HL-60 (cell line): ENCODE measurements around the gene KIAA1671.

Experiments
- DNase-seq, 2 experiments: peaks; one replicate each; pipeline ENCODE4 v3.0.0-alpha.2; 2010 to 2020; ENCODE audit warnings: low read depth in 1 of 2, low spot score in 1 of 2
- H3K27ac ChIP-seq: fragments of 250-450 bp; sonication (Bioruptor Pico); replicated peaks from 2 replicates; pipeline ENCODE4 v1.5.1; 2020; ENCODE audit warnings: mild to moderate bottlenecking, moderate library complexity
- H3K27me3 ChIP-seq: fragments of 250-450 bp; sonication (Bioruptor Pico); 2 replicates; pipeline ENCODE4 v1.5.1; 2021; ENCODE audit warnings: mild to moderate bottlenecking, moderate library complexity; ENCODE audit not compliant: insufficient read depth, poor library complexity, severe bottlenecking
- H3K4me3 ChIP-seq: replicated peaks from 2 replicates; pipeline ENCODE4 v1.5.1; 2011; ENCODE audit warnings: mild to moderate bottlenecking, control low read depth, low read length; ENCODE audit not compliant: insufficient read depth
- GABPA ChIP-seq: IDR thresholded peaks from 2 replicates; pipeline ENCODE4 v1.6.1; 2012; ENCODE audit warnings: low read depth
- POLR2AphosphoS5 ChIP-seq: IDR thresholded peaks from 2 replicates; pipeline ENCODE4 v1.6.1; 2012; ENCODE audit warnings: low read depth
- SPI1 ChIP-seq: IDR thresholded peaks from 2 replicates; pipeline ENCODE4 v1.6.1; 2012; ENCODE audit warnings: low read depth, mild to moderate bottlenecking, borderline replicate concordance
- TF ChIP-seq, protein P1 (sequence below): IDR thresholded peaks from one replicate; pipeline ENCODE4 v1.5.1; 2011; ENCODE audit warnings: low read length, control low read depth, inconsistent platforms; ENCODE audit not compliant: insufficient read depth
- TF ChIP-seq, protein P2 (sequence below): IDR thresholded peaks from 2 replicates; pipeline ENCODE4 v1.6.1; 2012; ENCODE audit warnings: low read depth; ENCODE audit not compliant: insufficient replicate concordance

Gene KIAA1671

DNA sequence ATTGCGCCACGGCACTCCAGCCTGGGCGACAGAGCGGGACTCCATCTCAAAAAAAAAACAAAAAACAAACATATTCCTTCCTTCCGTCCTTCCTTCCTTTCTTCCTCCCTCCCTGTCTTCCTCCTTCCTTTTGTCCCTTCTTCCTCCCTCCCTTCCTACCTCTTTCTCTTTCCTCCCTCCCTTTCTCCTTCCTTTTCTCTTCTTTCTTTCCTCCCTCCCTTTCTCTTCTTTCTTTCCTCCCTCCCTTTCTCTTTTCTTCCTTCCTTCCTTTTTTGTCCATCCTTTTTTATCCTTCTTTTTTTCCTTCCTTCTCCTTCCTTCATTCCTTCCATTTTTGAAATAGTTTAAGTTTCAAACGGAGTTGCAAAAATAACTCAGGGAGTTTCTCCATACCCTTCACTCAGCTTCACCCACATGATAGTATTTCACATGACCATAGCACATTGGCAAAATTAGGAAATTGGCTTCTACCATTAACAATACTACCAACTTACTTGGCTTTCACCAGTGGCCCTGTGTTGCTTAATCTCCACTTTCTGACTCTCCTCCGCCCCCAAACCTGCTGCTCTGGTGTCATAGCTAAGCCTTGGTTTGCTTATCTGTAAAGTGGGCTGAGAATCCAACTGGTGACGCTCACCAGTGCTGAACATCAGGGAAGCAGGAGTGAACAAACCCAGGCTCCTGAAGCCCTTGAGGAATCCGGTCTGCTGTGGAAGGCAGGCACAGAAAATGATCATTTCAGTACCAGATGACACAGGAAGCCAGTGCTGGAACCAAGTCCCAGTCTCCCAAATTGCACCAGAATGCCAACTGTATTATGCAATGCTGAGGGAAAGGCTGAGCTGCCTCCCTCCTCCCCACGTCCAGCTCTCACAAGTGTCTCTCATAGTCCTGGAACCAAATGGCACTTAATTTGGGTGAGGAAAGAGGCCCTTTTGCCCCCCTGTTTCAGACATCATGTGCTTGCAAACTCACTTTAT lies 229.9 kb downstream of the KIAA1671 start:
- no peak overlapping the region for H3K4me3 ChIP-seq
- H3K27ac ChIP-seq, result no peak overlapping the region
- TF ChIP-seq, protein P1, sequence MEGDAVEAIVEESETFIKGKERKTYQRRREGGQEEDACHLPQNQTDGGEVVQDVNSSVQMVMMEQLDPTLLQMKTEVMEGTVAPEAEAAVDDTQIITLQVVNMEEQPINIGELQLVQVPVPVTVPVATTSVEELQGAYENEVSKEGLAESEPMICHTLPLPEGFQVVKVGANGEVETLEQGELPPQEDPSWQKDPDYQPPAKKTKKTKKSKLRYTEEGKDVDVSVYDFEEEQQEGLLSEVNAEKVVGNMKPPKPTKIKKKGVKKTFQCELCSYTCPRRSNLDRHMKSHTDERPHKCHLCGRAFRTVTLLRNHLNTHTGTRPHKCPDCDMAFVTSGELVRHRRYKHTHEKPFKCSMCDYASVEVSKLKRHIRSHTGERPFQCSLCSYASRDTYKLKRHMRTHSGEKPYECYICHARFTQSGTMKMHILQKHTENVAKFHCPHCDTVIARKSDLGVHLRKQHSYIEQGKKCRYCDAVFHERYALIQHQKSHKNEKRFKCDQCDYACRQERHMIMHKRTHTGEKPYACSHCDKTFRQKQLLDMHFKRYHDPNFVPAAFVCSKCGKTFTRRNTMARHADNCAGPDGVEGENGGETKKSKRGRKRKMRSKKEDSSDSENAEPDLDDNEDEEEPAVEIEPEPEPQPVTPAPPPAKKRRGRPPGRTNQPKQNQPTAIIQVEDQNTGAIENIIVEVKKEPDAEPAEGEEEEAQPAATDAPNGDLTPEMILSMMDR, result no peak
- TF ChIP-seq SPI1 (no peak), POLR2AphosphoS5 (no peak), GABPA (no peak)
- TF ChIP-seq, protein P2, sequence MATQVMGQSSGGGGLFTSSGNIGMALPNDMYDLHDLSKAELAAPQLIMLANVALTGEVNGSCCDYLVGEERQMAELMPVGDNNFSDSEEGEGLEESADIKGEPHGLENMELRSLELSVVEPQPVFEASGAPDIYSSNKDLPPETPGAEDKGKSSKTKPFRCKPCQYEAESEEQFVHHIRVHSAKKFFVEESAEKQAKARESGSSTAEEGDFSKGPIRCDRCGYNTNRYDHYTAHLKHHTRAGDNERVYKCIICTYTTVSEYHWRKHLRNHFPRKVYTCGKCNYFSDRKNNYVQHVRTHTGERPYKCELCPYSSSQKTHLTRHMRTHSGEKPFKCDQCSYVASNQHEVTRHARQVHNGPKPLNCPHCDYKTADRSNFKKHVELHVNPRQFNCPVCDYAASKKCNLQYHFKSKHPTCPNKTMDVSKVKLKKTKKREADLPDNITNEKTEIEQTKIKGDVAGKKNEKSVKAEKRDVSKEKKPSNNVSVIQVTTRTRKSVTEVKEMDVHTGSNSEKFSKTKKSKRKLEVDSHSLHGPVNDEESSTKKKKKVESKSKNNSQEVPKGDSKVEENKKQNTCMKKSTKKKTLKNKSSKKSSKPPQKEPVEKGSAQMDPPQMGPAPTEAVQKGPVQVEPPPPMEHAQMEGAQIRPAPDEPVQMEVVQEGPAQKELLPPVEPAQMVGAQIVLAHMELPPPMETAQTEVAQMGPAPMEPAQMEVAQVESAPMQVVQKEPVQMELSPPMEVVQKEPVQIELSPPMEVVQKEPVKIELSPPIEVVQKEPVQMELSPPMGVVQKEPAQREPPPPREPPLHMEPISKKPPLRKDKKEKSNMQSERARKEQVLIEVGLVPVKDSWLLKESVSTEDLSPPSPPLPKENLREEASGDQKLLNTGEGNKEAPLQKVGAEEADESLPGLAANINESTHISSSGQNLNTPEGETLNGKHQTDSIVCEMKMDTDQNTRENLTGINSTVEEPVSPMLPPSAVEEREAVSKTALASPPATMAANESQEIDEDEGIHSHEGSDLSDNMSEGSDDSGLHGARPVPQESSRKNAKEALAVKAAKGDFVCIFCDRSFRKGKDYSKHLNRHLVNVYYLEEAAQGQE, result no peak
- DNase-seq, result no peak
- H3K27me3 ChIP-seq, result peaks cover 8% of the 10 kb centered on the region

DNA sequence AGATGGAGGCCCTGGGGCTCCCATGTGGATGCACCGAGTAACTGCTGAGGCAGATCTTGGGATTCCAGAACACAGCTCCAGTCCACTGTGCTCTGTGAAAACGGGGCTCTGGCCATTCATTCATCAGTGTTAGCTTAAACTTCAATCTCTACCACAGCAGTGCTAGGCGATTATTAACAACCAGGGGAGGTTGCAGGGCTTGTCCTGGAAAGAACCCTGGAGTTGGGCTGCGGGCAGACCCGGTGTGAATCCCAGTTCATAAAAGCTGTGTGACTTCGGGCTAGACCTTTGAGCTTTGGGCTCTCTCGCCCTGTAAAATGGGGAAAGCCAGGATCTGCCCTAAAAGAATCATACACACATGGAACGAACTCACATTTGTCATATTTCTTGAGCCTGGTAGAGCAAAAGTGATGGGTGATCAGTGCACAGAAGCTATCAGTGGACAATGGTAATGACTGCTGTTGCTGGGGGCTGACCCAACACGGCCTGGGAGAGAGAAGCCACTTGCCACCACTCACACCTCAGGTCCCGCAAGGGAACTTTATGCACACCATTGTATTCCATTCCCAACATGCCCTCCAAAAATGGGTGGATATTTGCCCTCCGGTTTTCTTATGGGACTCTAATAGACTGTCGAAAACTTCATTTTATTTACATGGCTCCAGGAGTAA lies 231.6 kb downstream of the KIAA1671 start:
- Histone ChIP-seq H3K27ac (no peak overlapping the region), H3K27me3 (peaks cover 8% of the 10 kb centered on the region), H3K4me3 (no peak overlapping the region)
- TF ChIP-seq SPI1, result no peak
- no peak for TF ChIP-seq GABPA
- TF ChIP-seq, protein P2, result no peak
- TF ChIP-seq POLR2AphosphoS5, result no peak
- TF ChIP-seq, protein P1, result no peak
- no peak for DNase-seq

DNA sequence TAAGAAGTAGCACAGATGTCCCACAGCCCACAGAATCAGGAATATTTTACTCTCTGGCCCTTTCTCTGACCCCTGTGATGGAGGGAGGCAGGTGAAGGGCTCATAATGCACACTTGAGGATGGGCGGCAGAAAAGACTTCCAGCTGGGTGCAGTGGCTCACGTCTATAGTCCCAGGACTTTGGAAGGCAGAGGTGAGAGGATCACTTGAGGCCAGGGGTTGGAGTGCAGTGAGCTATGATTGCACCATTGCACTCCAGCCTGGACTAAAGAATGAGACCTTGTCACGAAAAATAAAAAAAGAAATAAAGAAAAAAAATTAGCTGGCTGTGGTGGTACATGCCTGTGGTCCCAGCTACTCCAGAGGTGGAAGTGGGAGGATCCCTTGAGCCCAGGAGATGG lies 233.6 kb downstream of the KIAA1671 start:
- DNase-seq, result no peak
- no peak overlapping the region for H3K27ac ChIP-seq
- TF ChIP-seq, protein P2, result no peak
- no peak for TF ChIP-seq SPI1
- no peak for TF ChIP-seq POLR2AphosphoS5
- TF ChIP-seq, protein P1, result no peak
- no peak for TF ChIP-seq GABPA
- H3K4me3 ChIP-seq, result no peak overlapping the region
- H3K27me3 ChIP-seq, result no peaks in the 10 kb centered on the region
